ENCODE data around the gene POU3F1.

POU3F1 gene

GRCh38 chr1:38018864-38019343 lies 27.7 kb downstream of the POU3F1 start:
- Mint-ChIP-seq H3K4me3 (no peak overlapping the region), H3K36me3 (peaks cover 44% of the 10 kb centered on the region), H3K27ac (no peak overlapping the region), H3K9me3 (no peaks in the 10 kb centered on the region), H3K27me3 (no peaks in the 10 kb centered on the region), H3K4me1 (peaks cover 16% of the 10 kb centered on the region)
- DNase-seq, result no peak
- CTCF ChIA-PET, result interaction anchor here (0.7 to 3.5 kb wide), 8 partner anchors 10 to 130 kb away, joined by 3 to 15 read pairs (median 4); partner anchors contain the start of gene SF3A3

GRCh38 chr1:38015978-38016725 lies 30.4 kb downstream of the POU3F1 start:
- Mint-ChIP-seq H3K36me3 (peaks cover 39% of the 10 kb centered on the region), H3K4me1 (peaks cover 41% of the 10 kb centered on the region), H3K9me3 (no peaks in the 10 kb centered on the region), H3K27me3 (no peaks in the 10 kb centered on the region), H3K27ac (no peak overlapping the region), H3K4me3 (no peak overlapping the region)
- no peak for DNase-seq
- CTCF ChIA-PET, result interaction anchor here (0.6 to 1.4 kb wide), 2 partner anchors 26 to 135 kb away, joined by 3 read pairs; partner anchors contain the start of gene SF3A3

DNA sequence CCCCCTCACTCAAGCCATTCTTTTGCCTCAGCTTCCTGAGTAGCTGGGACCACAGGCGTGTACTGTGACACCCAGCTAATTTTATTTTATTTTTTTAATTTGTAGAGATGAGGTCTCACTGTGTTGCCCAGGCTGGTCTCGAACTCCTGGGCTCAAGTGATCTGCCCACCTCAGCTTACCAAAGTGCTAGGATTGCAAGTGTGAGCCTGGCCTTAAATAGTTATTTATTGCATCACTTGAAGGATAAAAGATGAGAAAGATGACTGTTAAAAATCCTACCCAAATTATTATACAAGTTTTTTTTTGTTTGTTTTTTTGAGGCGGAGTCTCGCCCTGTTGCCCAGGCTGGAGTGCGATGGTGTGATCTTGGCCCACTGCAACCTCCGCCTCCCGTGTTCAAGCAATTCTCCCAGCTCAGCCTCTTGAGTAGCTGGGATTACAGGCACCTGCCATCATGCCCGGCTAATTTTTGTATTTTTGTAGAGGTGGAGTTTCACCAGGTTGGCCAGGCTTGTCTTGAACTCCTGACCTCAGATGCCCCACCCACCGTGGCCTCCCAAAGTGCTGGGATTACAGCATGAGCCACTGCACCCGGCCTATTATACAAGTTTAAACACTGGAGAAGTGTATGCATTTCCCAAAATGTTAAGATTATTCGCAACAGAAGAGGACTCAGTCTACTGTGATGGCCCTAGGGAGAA lies 31.7 kb downstream of the POU3F1 start:
- H3K4me3 Mint-ChIP-seq, result no peak overlapping the region
- peaks cover 49% of the 10 kb centered on the region for H3K4me1 Mint-ChIP-seq
- no peak for DNase-seq
- CTCF ChIA-PET, result interaction anchor here (1.4 to 1.8 kb wide), 3 partner anchors 8 to 25 kb away, joined by 5 to 7 read pairs (median 7); partner anchors contain the start of gene SF3A3
- no peaks in the 10 kb centered on the region for H3K9me3 Mint-ChIP-seq
- H3K27ac Mint-ChIP-seq, result no peak overlapping the region
- peaks cover 32% of the 10 kb centered on the region for H3K36me3 Mint-ChIP-seq
- no peaks in the 10 kb centered on the region for H3K27me3 Mint-ChIP-seq

DNA sequence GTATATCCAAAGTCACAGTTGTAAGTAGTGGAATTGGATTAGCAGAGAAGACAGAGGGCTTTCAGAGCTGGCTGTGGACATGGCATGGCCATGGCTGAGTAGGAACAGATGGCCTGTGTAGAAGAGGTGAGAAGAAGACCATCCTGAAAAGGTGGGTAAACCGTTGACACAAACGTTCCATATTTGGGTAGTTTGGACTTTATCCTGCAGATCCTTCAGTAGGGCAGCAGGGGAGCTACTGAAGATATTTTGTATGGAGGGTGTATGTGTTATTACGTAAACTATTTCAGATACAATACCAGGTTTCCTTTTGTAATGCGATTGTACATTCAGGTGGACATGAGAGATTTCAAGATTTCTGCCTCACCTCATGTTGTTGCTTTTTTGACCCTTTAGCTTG lies 32.4 kb downstream of the POU3F1 start:
- DNase-seq, result no peak
- CTCF ChIA-PET, result interaction anchor here (1.4 to 1.8 kb wide), 3 partner anchors 9 to 24 kb away, joined by 5 to 7 read pairs (median 7); partner anchors contain the start of gene SF3A3
- peaks cover 56% of the 10 kb centered on the region for H3K4me1 Mint-ChIP-seq
- H3K27me3 Mint-ChIP-seq, result no peaks in the 10 kb centered on the region
- peaks cover 29% of the 10 kb centered on the region for H3K36me3 Mint-ChIP-seq
- no peaks in the 10 kb centered on the region for H3K9me3 Mint-ChIP-seq
- no peak overlapping the region for H3K27ac Mint-ChIP-seq
- peak overlapping the region; percentile 97 for H3K4me3 Mint-ChIP-seq

DNA sequence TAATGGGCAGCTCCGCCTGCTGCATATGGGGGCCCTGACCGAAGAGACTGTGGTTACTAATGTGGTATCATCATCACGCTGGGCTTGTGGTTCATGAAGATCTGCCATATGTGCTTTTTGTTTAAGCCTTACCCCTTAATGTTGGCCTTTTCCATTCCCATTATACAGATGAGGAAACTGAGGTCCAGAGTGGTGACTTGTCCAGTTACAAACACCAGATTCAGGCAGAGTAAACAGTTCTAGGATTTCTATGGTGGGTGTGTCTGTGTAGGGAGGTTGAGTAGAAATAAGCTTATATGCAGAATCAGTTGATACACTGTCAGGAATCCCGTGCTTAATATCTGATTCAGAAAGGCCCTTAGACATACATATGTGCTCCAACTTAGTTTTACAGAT lies 33.4 kb downstream of the POU3F1 start:
- Mint-ChIP-seq H3K27me3 (no peaks in the 10 kb centered on the region), H3K4me3 (peak overlapping the region; percentile 97), H3K27ac (peak overlapping the region; percentile 94), H3K4me1 (peaks cover 63% of the 10 kb centered on the region), H3K36me3 (peaks cover 20% of the 10 kb centered on the region), H3K9me3 (no peaks in the 10 kb centered on the region)
- CTCF ChIA-PET, result interaction anchor here (1.3 to 1.8 kb wide), 4 partner anchors 10 to 22 kb away, joined by 4 to 7 read pairs (median 6); no protein-coding TSS in a partner anchor
- DNase-seq, result no peak

DNA sequence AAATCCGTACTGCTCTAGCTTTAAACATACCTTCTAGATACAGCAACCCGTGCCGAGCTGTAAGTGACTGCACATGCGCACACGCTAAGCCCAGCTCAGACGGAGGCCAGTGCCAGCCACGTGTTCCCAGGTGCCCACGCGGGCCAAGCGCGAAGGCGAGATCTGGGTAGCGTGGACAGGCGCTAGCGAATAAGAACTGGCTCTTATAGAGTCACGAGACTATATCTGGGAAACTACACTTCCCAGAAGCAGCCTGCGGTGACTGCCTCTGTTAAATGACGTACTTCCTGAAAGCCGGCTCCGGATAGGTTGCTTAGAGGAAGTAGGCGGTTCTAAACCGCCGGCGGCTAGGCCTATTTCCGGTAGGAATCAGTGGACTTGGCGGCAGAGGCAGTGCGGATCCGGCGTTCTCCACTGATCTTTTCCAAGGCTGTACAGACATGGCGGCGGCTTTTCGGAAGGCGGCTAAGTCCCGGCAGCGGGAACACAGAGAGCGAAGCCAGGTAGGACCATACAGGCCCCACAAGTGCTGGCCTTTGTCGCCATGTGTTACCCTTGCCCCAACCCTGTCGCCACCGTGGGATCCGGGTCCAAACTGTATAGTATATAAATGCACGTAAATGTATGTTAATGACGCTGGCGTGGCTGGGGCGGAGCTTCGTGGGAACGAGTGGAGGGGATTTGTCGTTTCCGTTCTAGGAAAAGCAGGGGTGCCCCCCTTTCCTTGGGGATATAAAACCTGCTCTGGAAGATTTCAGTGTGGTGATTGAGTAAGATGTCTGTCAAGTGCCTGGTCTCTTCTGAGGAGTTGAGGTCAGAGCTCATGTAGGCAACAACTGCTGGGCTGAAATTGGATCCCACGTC lies 34.0 kb downstream of the POU3F1 start, which contains the start of gene UTP11:
UTP11 (plus strand) TSS at position 372 of the 864 bp plus-strand sequence; CDS start at position 441, 69 bp downstream.
- Mint-ChIP-seq H3K27ac (peak within 1 kb of the TSS; percentile 94), H3K4me1 (peaks cover 63% of the 10 kb centered on the region), H3K4me3 (peak within 1 kb of the TSS; percentile 97), H3K27me3 (no peaks in the 10 kb centered on the region), H3K9me3 (no peaks in the 10 kb centered on the region), H3K36me3 (peaks cover 16% of the 10 kb centered on the region)
- CTCF ChIA-PET, result interaction anchor here (0.5 to 5.5 kb wide), 6 partner anchors 9 to 87 kb away, joined by 3 to 37 read pairs (median 4); partner anchors contain the start of gene SF3A3
- peak; percentile 95 for DNase-seq

GRCh38 chr1:38009841-38010180 lies 36.8 kb downstream of the POU3F1 start:
- no peak overlapping the region for H3K4me3 Mint-ChIP-seq
- H3K4me1 Mint-ChIP-seq, result peaks cover 55% of the 10 kb centered on the region
- no peak for DNase-seq
- CTCF ChIA-PET, result interaction anchor here (0.9 to 5.5 kb wide), 6 partner anchors 9 to 27 kb away, joined by 3 to 37 read pairs (median 6); partner anchors contain the start of gene SF3A3
- no peaks in the 10 kb centered on the region for H3K9me3 Mint-ChIP-seq
- H3K27ac Mint-ChIP-seq, result peak overlapping the region; percentile 90
- H3K36me3 Mint-ChIP-seq, result peaks cover 5% of the 10 kb centered on the region
- peaks cover 9% of the 10 kb centered on the region for H3K27me3 Mint-ChIP-seq

GRCh38 chr1:38009088-38009840 lies 37.3 kb downstream of the POU3F1 start:
- H3K36me3 Mint-ChIP-seq, result peaks cover 5% of the 10 kb centered on the region
- CTCF ChIA-PET, result interaction anchor here (1.0 to 5.5 kb wide), 6 partner anchors 9 to 20 kb away, joined by 3 to 37 read pairs (median 6); partner anchors contain the start of gene SF3A3
- peaks cover 60% of the 10 kb centered on the region for H3K4me1 Mint-ChIP-seq
- H3K4me3 Mint-ChIP-seq, result no peak overlapping the region
- peak; percentile 61 for DNase-seq
- H3K27ac Mint-ChIP-seq, result peak overlapping the region; percentile 90
- peaks cover 15% of the 10 kb centered on the region for H3K27me3 Mint-ChIP-seq
- no peaks in the 10 kb centered on the region for H3K9me3 Mint-ChIP-seq

GRCh38 chr1:38006008-38006828 lies 40.4 kb downstream of the POU3F1 start:
- no peak for DNase-seq
- Mint-ChIP-seq H3K9me3 (no peaks in the 10 kb centered on the region), H3K4me1 (peaks cover 44% of the 10 kb centered on the region), H3K36me3 (no peaks in the 10 kb centered on the region), H3K4me3 (peak overlapping the region; percentile 61), H3K27me3 (peaks cover 24% of the 10 kb centered on the region), H3K27ac (no peak overlapping the region)
- CTCF ChIA-PET, result no interaction called here

DNA sequence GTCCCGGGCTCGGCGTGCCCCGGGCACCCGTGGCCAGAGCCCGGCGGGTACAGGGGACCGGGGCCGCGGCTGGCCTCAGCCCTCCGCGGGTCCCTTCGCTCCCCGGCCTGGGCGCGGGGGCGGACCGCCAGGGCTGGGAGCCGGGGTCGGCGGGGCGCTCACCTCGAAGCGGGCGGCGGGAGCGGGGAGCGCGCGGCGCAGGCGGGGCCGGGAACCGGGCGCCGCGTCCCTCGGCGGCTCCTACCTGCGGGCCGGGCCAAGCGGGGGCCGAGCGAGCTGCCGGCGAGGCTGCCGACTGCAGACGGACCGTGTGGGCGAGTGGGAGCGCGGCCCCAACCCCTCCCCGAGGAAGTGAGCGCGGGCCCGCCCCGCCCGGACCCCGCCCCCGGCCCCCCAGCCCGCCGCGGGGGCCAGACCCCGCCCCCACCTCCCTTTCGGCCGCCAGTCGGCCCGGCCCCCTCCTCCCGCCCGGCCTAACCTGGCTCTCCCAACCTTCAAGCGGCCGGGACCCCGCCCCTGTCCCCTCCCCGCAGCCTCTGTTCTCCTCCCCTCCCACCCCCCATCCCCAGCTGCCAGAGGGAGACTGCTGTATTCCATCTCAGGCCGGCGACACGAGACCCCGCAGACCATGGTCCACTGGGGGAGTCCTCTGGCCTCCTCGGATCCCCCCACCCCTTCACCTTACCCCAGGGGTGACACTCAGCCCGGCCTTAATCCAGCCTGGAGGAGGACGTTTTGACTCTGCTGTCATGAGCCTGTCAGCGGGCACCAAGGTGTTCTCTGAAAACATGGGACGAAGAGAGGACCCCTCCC lies 41.2 kb downstream of the POU3F1 start, which contains the start of gene FHL3:
FHL3 (minus strand) TSS at position 320 of the 813 bp plus-strand sequence. CDS start 6,102 bp downstream, outside the sequence.
- Mint-ChIP-seq H3K4me3 (peak within 1 kb of the TSS; percentile 75), H3K27me3 (peaks cover 24% of the 10 kb centered on the region), H3K4me1 (peaks cover 41% of the 10 kb centered on the region), H3K36me3 (no peaks in the 10 kb centered on the region), H3K9me3 (no peaks in the 10 kb centered on the region), H3K27ac (peak within 1 kb of the TSS; percentile 83)
- peak; percentile 67 for DNase-seq
- CTCF ChIA-PET, result no interaction called here

DNA sequence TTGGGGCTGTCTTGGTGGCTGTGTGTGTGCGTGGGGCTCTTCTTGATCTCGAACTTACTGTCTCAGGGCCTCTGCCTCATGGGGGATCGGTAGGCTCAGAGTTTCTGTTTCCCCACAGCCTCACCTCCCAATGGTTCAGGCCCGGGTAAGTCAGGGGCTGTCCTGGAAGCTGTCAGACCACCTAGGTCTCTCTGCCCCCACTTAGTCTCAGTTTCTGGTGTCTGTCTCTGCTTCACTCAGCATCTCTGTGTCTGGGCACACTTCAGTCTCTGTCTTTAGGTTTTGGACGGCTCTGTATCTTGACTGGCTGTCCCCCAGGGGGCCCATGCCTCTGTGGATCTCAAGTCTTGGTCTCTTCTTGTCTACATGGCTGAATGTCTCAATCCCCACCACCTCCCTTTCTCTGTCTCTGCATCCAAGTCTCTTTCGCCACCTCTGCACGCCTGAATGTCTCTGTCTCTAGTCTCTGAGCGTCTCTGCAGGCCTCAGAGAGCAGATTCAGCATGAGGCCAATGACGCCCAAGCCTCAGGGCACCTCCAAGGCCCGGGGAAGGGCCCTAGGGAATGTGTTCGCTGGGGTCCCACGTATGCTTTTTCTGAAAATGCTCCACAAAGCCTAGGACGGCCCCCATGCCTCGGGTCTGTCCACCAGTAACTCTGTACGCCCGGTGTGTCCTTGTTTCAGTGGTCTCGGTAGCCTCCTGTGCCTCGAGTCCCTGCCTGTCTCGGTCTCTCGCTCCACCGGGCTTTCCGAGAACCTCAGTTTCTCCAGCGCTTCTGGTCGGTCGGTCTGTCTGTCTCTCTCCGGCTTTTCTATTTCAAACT lies 42.1 kb downstream of the POU3F1 start:
- Mint-ChIP-seq H3K36me3 (no peaks in the 10 kb centered on the region), H3K4me1 (peaks cover 42% of the 10 kb centered on the region), H3K4me3 (peak overlapping the region; percentile 75), H3K9me3 (no peaks in the 10 kb centered on the region), H3K27me3 (peaks cover 24% of the 10 kb centered on the region), H3K27ac (peak overlapping the region; percentile 83)
- DNase-seq, result peak; percentile 35
- CTCF ChIA-PET, result interaction anchor here (2.4 kb wide), 1 partner anchor 14 kb away, joined by 15 read pairs; the partner anchor contains the start of gene SF3A3

Data from activated naive CD4-positive, alpha-beta T cell treated with anti-CD3 and anti-CD28 coated beads, Interleukin-2, amount 10 ng/mL, durations not matched to agents 7 days and 5 days (primary cell).